Natural killer cell treated with Interleukin-12 subunit alpha and Interleukin-12 subunit beta and Interleukin-15 and Interleukin-18, amount 100 ng/mL, for 72 hours (primary cell): ENCODE measurements around the gene INA. TPM values are rescaled to one million over a fixed set of nuclear protein-coding genes. Genes with fewer than 3 reads are reported as not detected.

Experiments used
- total RNA-seq, 2 donors: library from RNA; stranded (reverse); gene quantifications; one replicate each; pipeline ENCODE4 v1.2.3, GENCODE V29; 2022

The INA gene
- total RNA-seq, 2 donors from 2014 or later = 0.14 TPM; not detected in 1

Other genes starting within 250 kb of the INA start
- gene NT5C2, start 83.9 kb upstream of the INA start, total RNA-seq = 10 to 100 TPM; 60.2 to 75.0 TPM
- not detected for gene RPEL1, start 31.3 kb upstream of the INA start, total RNA-seq
- 10 to 100 TPM; 12.2 to 19.0 TPM for gene PCGF6, start 74.0 kb downstream of the INA start, total RNA-seq
- 10 to 100 TPM in 1 of 2 donors, 1 to 10 TPM in 1; 8.3 to 11.3 TPM for gene TAF5, start 90.8 kb downstream of the INA start, total RNA-seq
- 100 to 1,000 TPM; 161 to 302 TPM for gene ATP5MK, start 119.3 kb downstream of the INA start, total RNA-seq
- 100 to 1,000 TPM in 1 of 2 donors, 10 to 100 TPM in 1; 61.7 to 151 TPM for gene PDCD11, start 119.5 kb downstream of the INA start, total RNA-seq
- gene CALHM2, start 175.2 kb downstream of the INA start, total RNA-seq = 10 to 100 TPM; 11.2 to 12.7 TPM
- not detected for gene CALHM1, start 181.8 kb downstream of the INA start, total RNA-seq
- not detected for gene CALHM3, start 202.1 kb downstream of the INA start, total RNA-seq
- 1 to 10 TPM; 1.4 to 1.8 TPM for gene NEURL1, start 216.6 kb downstream of the INA start, total RNA-seq